Measurements from ENCODE around the gene WFIKKN2.

The WFIKKN2 gene

GRCh38 chr17:50881182-50881581, 45.8 kb downstream of the WFIKKN2 start:
- no peak for FAIRE-seq

- no peak for FAIRE-seq
Measured at GRCh38 chr17:50882851-50883250, 47.5 kb downstream of the WFIKKN2 start.

- FAIRE-seq = no peak
Measured at GRCh38 chr17:50883850-50884438, 48.6 kb downstream of the WFIKKN2 start.

GRCh38 chr17:50884439-50885311, 49.3 kb downstream of the WFIKKN2 start:
- FAIRE-seq = no peak

GRCh38 chr17:50887705-50888245, 52.4 kb downstream of the WFIKKN2 start:
- no peak for FAIRE-seq

- FAIRE-seq = no peak
Measured at GRCh38 chr17:50889528-50890118, 54.2 kb downstream of the WFIKKN2 start.

GRCh38 chr17:50890675-50891516, 55.5 kb downstream of the WFIKKN2 start:
- FAIRE-seq = no peak

- FAIRE-seq = no peak
Measured at GRCh38 chr17:50891577-50891989, 56.2 kb downstream of the WFIKKN2 start.

All from TTC549 (cell line).